HEK293 (cell line): ENCODE data around the gene C5orf34.

Experiments
- CTCF ChIA-PET: fragments of 350-600 bp; formaldehyde crosslinking; extraction: SDS; loops from one replicate; lab custom pipeline; 2021; ENCODE audit warnings: antibody characterized with exemption; lab: Yijun Ruan, JAX
- POLR2A ChIA-PET: fragments of 300-600 bp; formaldehyde crosslinking; extraction: SDS; loops from one replicate; lab custom pipeline; 2020; ENCODE audit warnings: antibody characterized with exemption, inconsistent platforms; lab: Yijun Ruan, JAX
- H3K27ac ChIP-seq: fragments of 200-500 bp; sonication (Bioruptor generic); 2 replicates; pipeline ENCODE4 v1.5.1; 2014; ENCODE audit warnings: low read depth, low read length, control low read depth, inconsistent platforms; ENCODE audit errors: extremely low read depth
- H3K36me3 ChIP-seq, 2 experiments: fragments of 200-500 bp in 1 of 2; sonication (Bioruptor generic) in 1 of 2; 1 replicate in 1 of 2; 2 replicates in 1 of 2; pipeline ENCODE4 v1.5.1; 2014 to 2017; ENCODE audit warnings: inconsistent platforms in 2 of 2, low read length in 2 of 2; ENCODE audit not compliant: control insufficient read depth in 2 of 2, insufficient read depth in 1 of 2
- H3K4me1 ChIP-seq: fragments of 200-500 bp; sonication (Bioruptor generic); 2 replicates; pipeline ENCODE4 v1.5.1; 2014; ENCODE audit warnings: mild to moderate bottlenecking, low read length, inconsistent platforms; ENCODE audit not compliant: control insufficient read depth, insufficient read depth
- H3K4me3 ChIP-seq: 2 replicates; pipeline ENCODE4 v1.5.1; 2011; ENCODE audit warnings: low read depth, mild to moderate bottlenecking, control low read depth, low read length, moderate library complexity
- H3K9me3 ChIP-seq: fragments of 200-500 bp; sonication (Bioruptor generic); 2 replicates; pipeline ENCODE4 v1.5.1; 2014; ENCODE audit warnings: low read depth, low read length, inconsistent platforms; ENCODE audit not compliant: control insufficient read depth, insufficient read depth
- BCL11B ChIP-seq: fragments of 450-650 bp; formaldehyde crosslinking; IDR thresholded peaks from 2 replicates; pipeline ENCODE4 v1.5.1; 2016; ENCODE audit warnings: low read depth, missing biosample characterization, missing genetic modification characterization
- GLI4 ChIP-seq: fragments of 450-650 bp; formaldehyde crosslinking; IDR thresholded peaks from 2 replicates; pipeline ENCODE4 v1.5.1; 2016; ENCODE audit warnings: missing biosample characterization, missing genetic modification characterization
- ZFHX2 ChIP-seq: fragments of 450-650 bp; formaldehyde crosslinking; conservative IDR thresholded peaks from 2 replicates; pipeline ENCODE4 v1.5.1; 2016; ENCODE audit warnings: missing biosample characterization, missing genetic modification characterization
- ZNF10 ChIP-seq: fragments of 450-650 bp; formaldehyde crosslinking; IDR thresholded peaks from 2 replicates; pipeline ENCODE4 v1.5.1; 2017; ENCODE audit warnings: missing biosample characterization, missing genetic modification characterization
- ZNF121 ChIP-seq: fragments of 450-650 bp; formaldehyde crosslinking; IDR thresholded peaks from 2 replicates; pipeline ENCODE4 v1.5.1; 2016; ENCODE audit warnings: missing biosample characterization, missing genetic modification characterization
- ZNF175 ChIP-seq: fragments of 450-650 bp; formaldehyde crosslinking; IDR thresholded peaks from 2 replicates; pipeline ENCODE4 v1.5.1; 2016; ENCODE audit warnings: missing biosample characterization, missing genetic modification characterization
- ZNF2 ChIP-seq: fragments of 450-650 bp; formaldehyde crosslinking; IDR thresholded peaks from 2 replicates; pipeline ENCODE4 v1.5.1; 2016; ENCODE audit warnings: missing biosample characterization, missing genetic modification characterization
- ZNF214 ChIP-seq: fragments of 450-650 bp; formaldehyde crosslinking; IDR thresholded peaks from 2 replicates; pipeline ENCODE4 v1.5.1; 2017; ENCODE audit warnings: missing biosample characterization, mild to moderate bottlenecking, missing genetic modification characterization, borderline replicate concordance
- ZNF292 ChIP-seq: fragments of 450-650 bp; formaldehyde crosslinking; IDR thresholded peaks from 2 replicates; pipeline ENCODE4 v1.5.1; 2016; ENCODE audit warnings: low read depth, missing biosample characterization, missing genetic modification characterization, borderline replicate concordance
- ZNF510 ChIP-seq: fragments of 450-650 bp; formaldehyde crosslinking; IDR thresholded peaks from 2 replicates; pipeline ENCODE4 v1.5.1; 2018; ENCODE audit warnings: mild to moderate bottlenecking, missing genetic modification characterization, missing biosample characterization; ENCODE audit not compliant: insufficient replicate concordance
- ZNF529 ChIP-seq: fragments of 450-650 bp; formaldehyde crosslinking; IDR thresholded peaks from 2 replicates; pipeline ENCODE4 v1.5.1; 2017; ENCODE audit warnings: missing genetic modification characterization, missing biosample characterization; ENCODE audit not compliant: insufficient replicate concordance
- ZNF624 ChIP-seq: fragments of 450-650 bp; formaldehyde crosslinking; IDR thresholded peaks from 2 replicates; pipeline ENCODE4 v1.5.1; 2017; ENCODE audit warnings: missing biosample characterization, missing genetic modification characterization
- ZNF76 ChIP-seq: fragments of 450-650 bp; formaldehyde crosslinking; IDR thresholded peaks from 2 replicates; pipeline ENCODE4; 2016; ENCODE audit warnings: low read depth, missing biosample characterization, missing genetic modification characterization, borderline replicate concordance
- ZNF777 ChIP-seq: fragments of 450-650 bp; formaldehyde crosslinking; IDR thresholded peaks from 2 replicates; pipeline ENCODE4 v1.5.1; 2017; ENCODE audit warnings: missing biosample characterization, missing genetic modification characterization, borderline replicate concordance
- TF ChIP-seq, protein P1 (sequence below): fragments of 450-650 bp; formaldehyde crosslinking; IDR thresholded peaks from 2 replicates; pipeline ENCODE4 v1.5.1; 2017; ENCODE audit warnings: missing biosample characterization, missing genetic modification characterization
- TF ChIP-seq, protein P2 (sequence below): fragments of 450-650 bp; formaldehyde crosslinking; IDR thresholded peaks from 2 replicates; pipeline ENCODE4 v1.5.1; 2016; ENCODE audit warnings: missing biosample characterization, missing genetic modification characterization

C5orf34 gene

DNA sequence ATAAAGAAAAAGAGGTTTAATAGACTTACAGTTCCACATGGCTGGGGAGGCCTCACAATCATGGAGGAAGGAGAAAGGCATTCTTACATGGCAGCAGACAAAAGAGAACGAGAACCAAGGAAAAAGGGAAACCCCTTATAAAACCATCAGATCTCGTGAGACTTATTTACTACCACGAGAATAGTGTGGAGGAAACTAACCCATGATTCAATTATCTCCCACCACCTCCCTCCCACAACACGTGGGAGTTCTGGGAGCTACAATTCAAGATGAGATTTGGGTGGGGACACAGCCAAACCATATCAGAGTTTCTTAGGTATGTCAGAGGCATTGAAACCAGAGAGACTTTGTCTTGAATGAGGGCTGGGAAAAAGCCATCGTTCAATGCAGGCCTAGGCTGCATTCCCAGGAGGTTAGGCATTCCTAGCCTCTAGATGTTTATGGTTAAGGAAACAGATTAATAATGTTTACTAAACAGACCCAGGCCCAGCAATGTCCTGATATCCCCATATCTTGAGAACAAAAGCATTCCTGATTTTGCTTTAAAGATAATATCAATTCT is 49.4 kb upstream of the C5orf34 start:
- Histone ChIP-seq H3K36me3 (no peaks in the 10 kb centered on the region), H3K9me3 (no peaks in the 10 kb centered on the region), H3K27ac (no peak overlapping the region), H3K4me1 (peaks cover 10% of the 10 kb centered on the region; the same call in 1 of the 2 replicates), H3K4me3 (no peak overlapping the region)
- CTCF ChIA-PET, result interaction anchor here (0.7 kb wide), 1 partner anchor 10 kb away, joined by 3 read pairs; no protein-coding TSS in a partner anchor
- POLR2A ChIA-PET, result no interaction called here
- TF ChIP-seq ZFHX2 (tag by site-specific recombination), result peak; percentile 37; the same call in 1 of the 2 replicates
- TF ChIP-seq ZNF292 (tag by site-specific recombination), result no peak
- TF ChIP-seq BCL11B (tag by site-specific recombination), result no peak

DNA sequence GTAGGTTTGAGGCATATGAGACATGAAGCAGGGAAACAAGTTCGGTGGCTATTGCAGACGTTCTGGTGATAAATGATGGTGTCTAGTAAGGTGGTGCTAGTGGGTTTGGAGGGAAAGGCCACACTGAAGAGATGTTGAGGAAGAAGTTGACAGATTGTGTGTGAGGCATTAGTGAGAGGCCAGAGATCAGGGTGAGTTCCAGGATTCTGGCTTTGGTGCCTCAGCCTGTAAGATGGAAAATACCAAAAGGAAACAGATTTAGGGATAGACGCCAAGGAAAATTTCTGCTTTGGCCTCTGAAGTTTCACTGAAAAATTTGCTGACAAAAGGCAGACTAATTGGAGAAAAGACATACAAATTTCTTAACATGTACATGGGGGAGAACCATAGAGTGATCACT is 48.4 kb upstream of the C5orf34 start:
- ChIA-PET CTCF (no interaction called here), POLR2A (no interaction called here)
- Histone ChIP-seq H3K4me1 (0 out of 2 replicates have a peak, but pooled peaks cover 6% of the 10 kb centered on the region), H3K27ac (no peak overlapping the region), H3K36me3 (no peaks in the 10 kb centered on the region), H3K9me3 (no peaks in the 10 kb centered on the region), H3K4me3 (no peak overlapping the region)
- TF ChIP-seq ZNF10 (tag by site-specific recombination) (no peak), ZNF76 (tag by site-specific recombination) (no peak), GLI4 (no peak), ZNF121 (no peak), ZNF510 (no peak), ZNF624 (tag by site-specific recombination) (no peak), ZNF214 (tag by site-specific recombination) (no peak), ZNF175 (tag by site-specific recombination) (no peak), ZNF777 (no peak)
- TF ChIP-seq, protein P1, sequence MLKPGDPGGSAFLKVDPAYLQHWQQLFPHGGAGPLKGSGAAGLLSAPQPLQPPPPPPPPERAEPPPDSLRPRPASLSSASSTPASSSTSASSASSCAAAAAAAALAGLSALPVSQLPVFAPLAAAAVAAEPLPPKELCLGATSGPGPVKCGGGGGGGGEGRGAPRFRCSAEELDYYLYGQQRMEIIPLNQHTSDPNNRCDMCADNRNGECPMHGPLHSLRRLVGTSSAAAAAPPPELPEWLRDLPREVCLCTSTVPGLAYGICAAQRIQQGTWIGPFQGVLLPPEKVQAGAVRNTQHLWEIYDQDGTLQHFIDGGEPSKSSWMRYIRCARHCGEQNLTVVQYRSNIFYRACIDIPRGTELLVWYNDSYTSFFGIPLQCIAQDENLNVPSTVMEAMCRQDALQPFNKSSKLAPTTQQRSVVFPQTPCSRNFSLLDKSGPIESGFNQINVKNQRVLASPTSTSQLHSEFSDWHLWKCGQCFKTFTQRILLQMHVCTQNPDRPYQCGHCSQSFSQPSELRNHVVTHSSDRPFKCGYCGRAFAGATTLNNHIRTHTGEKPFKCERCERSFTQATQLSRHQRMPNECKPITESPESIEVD (tag by site-specific recombination), result no peak
- TF ChIP-seq, protein P2, sequence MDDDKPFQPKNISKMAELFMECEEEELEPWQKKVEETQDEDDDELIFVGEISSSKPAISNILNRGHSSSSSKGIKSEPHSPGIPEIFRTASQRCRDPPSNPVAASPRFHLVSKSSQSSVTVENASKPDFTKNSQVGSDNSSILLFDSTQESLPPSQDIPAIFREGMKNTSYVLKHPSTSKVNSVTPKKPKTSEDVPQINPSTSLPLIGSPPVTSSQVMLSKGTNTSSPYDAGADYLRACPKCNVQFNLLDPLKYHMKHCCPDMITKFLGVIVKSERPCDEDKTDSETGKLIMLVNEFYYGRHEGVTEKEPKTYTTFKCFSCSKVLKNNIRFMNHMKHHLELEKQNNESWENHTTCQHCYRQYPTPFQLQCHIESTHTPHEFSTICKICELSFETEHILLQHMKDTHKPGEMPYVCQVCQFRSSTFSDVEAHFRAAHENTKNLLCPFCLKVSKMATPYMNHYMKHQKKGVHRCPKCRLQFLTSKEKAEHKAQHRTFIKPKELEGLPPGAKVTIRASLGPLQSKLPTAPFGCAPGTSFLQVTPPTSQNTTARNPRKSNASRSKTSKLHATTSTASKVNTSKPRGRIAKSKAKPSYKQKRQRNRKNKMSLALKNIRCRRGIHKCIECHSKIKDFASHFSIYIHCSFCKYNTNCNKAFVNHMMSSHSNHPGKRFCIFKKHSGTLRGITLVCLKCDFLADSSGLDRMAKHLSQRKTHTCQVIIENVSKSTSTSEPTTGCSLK, result no peak

DNA sequence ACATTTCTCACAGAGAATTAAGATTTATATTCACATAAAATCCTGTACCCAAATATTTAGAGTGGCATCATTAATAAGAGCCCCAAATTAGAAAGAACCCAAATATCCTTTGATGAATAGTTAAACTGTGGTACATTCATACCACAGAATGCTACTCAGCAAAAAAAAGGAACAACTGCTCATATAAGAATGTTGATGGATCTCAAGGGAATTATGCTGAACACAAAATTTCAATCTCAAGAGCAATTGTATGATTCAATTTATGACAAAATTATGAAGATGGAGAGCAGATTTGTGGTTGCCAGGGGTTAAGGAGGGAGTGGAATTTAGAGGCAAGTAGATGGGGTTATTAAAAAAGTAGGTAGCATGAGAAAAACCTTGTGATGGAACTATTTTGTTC is 46.4 kb upstream of the C5orf34 start:
- POLR2A ChIA-PET, result interaction anchor here (1.1 kb wide), 1 partner anchor 11 kb away, joined by 4 read pairs; no protein-coding TSS in a partner anchor
- no peaks in the 10 kb centered on the region for H3K9me3 ChIP-seq
- no peak overlapping the region for H3K27ac ChIP-seq

More for the DNA sequence above, 46.4 kb upstream of the C5orf34 start:
- CTCF ChIA-PET, result interaction anchor here (0.5 kb wide), 1 partner anchor 23 kb away, joined by 3 read pairs; no protein-coding TSS in a partner anchor
- H3K36me3 ChIP-seq, result no peaks in the 10 kb centered on the region
- 0 out of 2 replicates have a peak, but pooled peaks cover 6% of the 10 kb centered on the region for H3K4me1 ChIP-seq
- H3K4me3 ChIP-seq, result no peak overlapping the region
- TF ChIP-seq ZNF529 (no peak), ZNF2 (tag by site-specific recombination) (no peak), ZNF510 (no peak)
